Left ventricle myocardium inferior (tissue), 1 donor: ENCODE measurements around the gene GABRA5. TPM values are rescaled to one million over a fixed set of nuclear protein-coding genes. Genes with fewer than 3 reads are reported as not detected.

Experiments used
- DNase-seq: peaks from one replicate; pipeline ENCODE4 v3.0.0-alpha.2; 2020
- H3K27ac ChIP-seq: fragments of 200-600 bp; replicated peaks from 2 replicates; pipeline ENCODE4 v1.8.0; 2021
- H3K27me3 ChIP-seq: fragments of 200-600 bp; 2 replicates; pipeline ENCODE4 v1.8.0; 2021; ENCODE audit warnings: low read depth
- H3K36me3 ChIP-seq: fragments of 200-600 bp; 2 replicates; pipeline ENCODE4 v1.8.0; 2021
- H3K4me1 ChIP-seq: fragments of 200-600 bp; 2 replicates; pipeline ENCODE4 v1.8.0; 2021
- H3K4me3 ChIP-seq: fragments of 200-600 bp; 2 replicates; pipeline ENCODE4 v1.8.0; 2021; ENCODE audit warnings: mild to moderate bottlenecking, moderate library complexity
- H3K9me3 ChIP-seq: fragments of 200-600 bp; replicated peaks from 2 replicates; pipeline ENCODE4 v1.8.0; 2021
- CTCF ChIP-seq: fragments of 200-600 bp; IDR thresholded peaks from 2 replicates; pipeline ENCODE4 v1.8.0; 2021; ENCODE audit warnings: antibody characterized with exemption, mild to moderate bottlenecking, borderline replicate concordance
- intact Hi-C: fragments of 100-400 bp; cut with micrococcal nuclease; formaldehyde crosslinking; loops from one replicate; pipeline ENCODE4 v1.11.0; 2022
- total RNA-seq: library from RNA; stranded (reverse); fragmentation: NEBNext Ultra II Directional; extraction: Animal tissue kit (Norgen Biotek cat#: 25700); gene quantifications from one replicate; pipeline ENCODE4 v1.2.1, GENCODE V29; 2021
- donor health status: DM: no; HTN: yes; CAD: no; lungs with severe emphysema.

The GABRA5 gene
- total RNA-seq, 1 donor from 2014 or later: not detected

- H3K36me3 ChIP-seq: no peaks in the 10 kb centered on the region
- H3K9me3 ChIP-seq: no peaks in the 10 kb centered on the region
- no peaks in the 10 kb centered on the region for H3K4me1 ChIP-seq
- no peak overlapping the region for H3K27ac ChIP-seq
- peaks cover 68% of the 10 kb centered on the region for H3K27me3 ChIP-seq
- intact Hi-C loops: no loop called here
- TF ChIP-seq CTCF: no peak
- no peak for DNase-seq
- no peak overlapping the region for H3K4me3 ChIP-seq
Measured at GRCh38 chr15:26972636-26973035, 105.8 kb downstream of the GABRA5 start.

- H3K27ac ChIP-seq: no peak overlapping the region
- no peaks in the 10 kb centered on the region for H3K9me3 ChIP-seq
- peak; percentile 33 for TF ChIP-seq CTCF
- no peak overlapping the region for H3K4me3 ChIP-seq
- DNase-seq: no peak
- intact Hi-C loops: no loop called here
- peaks cover 53% of the 10 kb centered on the region for H3K27me3 ChIP-seq
- H3K4me1 ChIP-seq: no peaks in the 10 kb centered on the region
- H3K36me3 ChIP-seq: no peaks in the 10 kb centered on the region
Measured at GRCh38 chr15:26974120-26974780, 107.4 kb downstream of the GABRA5 start.

- TF ChIP-seq CTCF: no peak
- H3K4me1 ChIP-seq: no peaks in the 10 kb centered on the region
- no peak overlapping the region for H3K4me3 ChIP-seq
- H3K27me3 ChIP-seq: peaks cover 29% of the 10 kb centered on the region
- H3K36me3 ChIP-seq: no peaks in the 10 kb centered on the region
- no peaks in the 10 kb centered on the region for H3K9me3 ChIP-seq
- DNase-seq: no peak
- no peak overlapping the region for H3K27ac ChIP-seq
- intact Hi-C loops: no loop called here
Measured at GRCh38 chr15:26981492-26981891, 114.6 kb downstream of the GABRA5 start.

- Histone ChIP-seq H3K36me3 (no peaks in the 10 kb centered on the region), H3K9me3 (peaks cover 12% of the 10 kb centered on the region), H3K27me3 (peaks cover 29% of the 10 kb centered on the region), H3K4me3 (no peak overlapping the region), H3K27ac (no peak overlapping the region), H3K4me1 (no peaks in the 10 kb centered on the region)
- TF ChIP-seq CTCF: no peak
- DNase-seq: no peak
- intact Hi-C loops: no loop called here
Measured at GRCh38 chr15:26983822-26984221, 117.0 kb downstream of the GABRA5 start.

- Histone ChIP-seq H3K4me3 (no peak overlapping the region), H3K9me3 (peaks cover 14% of the 10 kb centered on the region), H3K27ac (no peak overlapping the region), H3K36me3 (no peaks in the 10 kb centered on the region), H3K27me3 (peaks cover 29% of the 10 kb centered on the region), H3K4me1 (no peaks in the 10 kb centered on the region)
- intact Hi-C loops: no loop called here
- no peak for DNase-seq
- no peak for TF ChIP-seq CTCF
Measured at GRCh38 chr15:26985050-26985449, 118.2 kb downstream of the GABRA5 start.
